ENCODE results near the gene WWC2.

WWC2 gene

DNA sequence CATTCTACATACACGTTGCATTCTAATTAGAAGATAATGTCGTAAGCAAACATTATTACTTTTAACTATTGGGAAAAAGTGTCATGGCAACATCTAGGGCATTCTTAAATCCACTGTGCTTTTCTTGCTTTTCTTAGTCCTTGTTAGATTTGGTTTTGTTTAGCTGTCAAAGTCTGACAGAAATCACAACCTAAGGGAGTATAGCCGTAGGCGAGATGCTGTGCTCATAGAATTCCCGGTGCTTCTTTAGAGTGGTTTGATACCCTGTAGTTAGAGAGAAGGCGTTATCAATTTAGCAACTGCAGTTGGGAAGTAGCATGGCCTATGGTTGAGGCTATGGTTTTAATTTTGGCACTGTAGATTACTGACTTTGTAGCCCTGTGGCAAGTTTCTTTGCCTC lies 45.7 kb downstream of the WWC2 start:
- DNase-seq = no peak
- Histone ChIP-seq H3K23ac (ENCODE audit: low read length) (no peak overlapping the region), H3K79me2 (ENCODE audit: control insufficient read depth, insufficient read depth, low read length) (peaks cover 53% of the 10 kb centered on the region), H2BK15ac (replicated peaks; ENCODE audit: low read depth) (no peak overlapping the region), H2AK5ac (ENCODE audit: low read length) (no peak overlapping the region), H3K36me3 (ENCODE audit: control insufficient read depth, insufficient read depth, low read length) (no peaks in the 10 kb centered on the region), H3K4ac (ENCODE audit: low read depth, low read length) (no peak overlapping the region), H3K9ac (ENCODE audit: low read length) (no peak overlapping the region), H4K8ac (ENCODE audit: low read depth, low read length) (no peak overlapping the region), H3K79me1 (ENCODE audit: low read length) (peaks cover 9% of the 10 kb centered on the region), H2BK120ac (ENCODE audit: low read depth, low read length) (no peak overlapping the region), H3K4me3 (ENCODE audit: low read length) (no peak overlapping the region), H3K27me3 (ENCODE audit: insufficient read depth, low read length, poor library complexity) (no peaks in the 10 kb centered on the region), H2BK5ac (ENCODE audit: low read length) (no peak overlapping the region), H3K4me1 (ENCODE audit: control insufficient read depth, low read depth, low read length) (peaks cover 7% of the 10 kb centered on the region), H3K56ac (ENCODE audit: low read length) (no peak overlapping the region), H3K27ac (ENCODE audit: low read depth, low read length) (no peak overlapping the region), H4K5ac (ENCODE audit: low read length) (no peak overlapping the region), H3K18ac (ENCODE audit: low read length) (no peak overlapping the region), H3K4me2 (ENCODE audit: low read length) (no peak overlapping the region)
- no CpG with 5 or more reads among the region's 6 CpGs for WGBS (ENCODE audit: extremely low coverage, insufficient coverage, low lambda C conversion rate)

DNA sequence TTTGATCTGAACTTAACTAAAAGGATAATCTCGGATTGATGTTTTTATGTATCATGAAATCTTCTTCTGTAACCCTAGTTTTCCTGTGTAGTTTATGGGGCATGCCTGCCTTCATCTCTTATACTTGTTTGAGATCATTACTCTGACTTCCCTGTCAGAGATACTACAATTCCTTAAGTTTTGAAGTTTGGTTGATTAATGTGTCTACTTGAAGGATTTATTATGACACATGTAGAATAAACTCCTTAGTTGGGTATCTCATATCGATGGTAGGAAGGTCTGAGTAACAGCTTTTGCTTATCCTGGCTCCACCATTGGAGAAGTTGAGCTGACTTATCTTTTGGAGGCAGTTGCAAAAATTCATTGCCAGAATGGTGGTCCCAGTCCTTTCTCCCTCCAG lies 46.7 kb downstream of the WWC2 start:
- Histone ChIP-seq H2AK5ac (ENCODE audit: low read length) (no peak overlapping the region), H3K4me1 (ENCODE audit: control insufficient read depth, low read depth, low read length) (peaks cover 3% of the 10 kb centered on the region), H3K23ac (ENCODE audit: low read length) (no peak overlapping the region), H2BK120ac (ENCODE audit: low read depth, low read length) (no peak overlapping the region), H3K79me2 (ENCODE audit: control insufficient read depth, insufficient read depth, low read length) (peaks cover 52% of the 10 kb centered on the region), H3K4me2 (ENCODE audit: low read length) (no peak overlapping the region), H3K9ac (ENCODE audit: low read length) (no peak overlapping the region), H3K18ac (ENCODE audit: low read length) (no peak overlapping the region), H3K4me3 (ENCODE audit: low read length) (no peak overlapping the region), H4K5ac (ENCODE audit: low read length) (no peak overlapping the region), H3K56ac (ENCODE audit: low read length) (no peak overlapping the region), H3K79me1 (ENCODE audit: low read length) (peaks cover 8% of the 10 kb centered on the region), H3K36me3 (ENCODE audit: control insufficient read depth, insufficient read depth, low read length) (no peaks in the 10 kb centered on the region), H2BK15ac (replicated peaks; ENCODE audit: low read depth) (no peak overlapping the region), H3K4ac (ENCODE audit: low read depth, low read length) (no peak overlapping the region), H4K8ac (ENCODE audit: low read depth, low read length) (no peak overlapping the region), H2BK5ac (ENCODE audit: low read length) (no peak overlapping the region), H3K27me3 (ENCODE audit: insufficient read depth, low read length, poor library complexity) (no peaks in the 10 kb centered on the region), H3K27ac (ENCODE audit: low read depth, low read length) (no peak overlapping the region)
- no CpG with 5 or more reads among the region's 2 CpGs for WGBS (ENCODE audit: extremely low coverage, insufficient coverage, low lambda C conversion rate)
- DNase-seq = no peak

DNA sequence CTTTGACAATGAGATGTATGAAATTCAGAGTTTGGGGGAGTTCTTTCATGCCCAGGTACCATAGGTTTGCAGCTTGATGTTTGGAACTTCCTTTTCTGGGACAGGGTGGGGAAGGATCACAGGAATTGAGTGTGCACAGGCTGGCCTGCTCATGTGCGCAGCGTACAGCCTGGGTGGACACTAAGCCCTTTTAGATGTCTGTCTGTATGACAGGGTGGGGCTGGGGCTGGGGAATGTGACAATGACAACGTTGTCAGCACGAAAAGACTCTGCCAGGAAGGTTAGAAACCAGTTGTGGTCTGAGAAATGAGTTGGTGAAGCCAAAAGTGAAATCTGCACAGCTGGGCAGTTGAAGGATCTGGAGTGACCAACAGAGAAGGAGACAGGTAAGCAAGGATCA lies 47.4 kb downstream of the WWC2 start:
- Histone ChIP-seq H3K4ac (ENCODE audit: low read depth, low read length) (no peak overlapping the region), H3K4me1 (ENCODE audit: control insufficient read depth, low read depth, low read length) (peaks cover 2% of the 10 kb centered on the region), H2BK15ac (replicated peaks; ENCODE audit: low read depth) (no peak overlapping the region), H4K8ac (ENCODE audit: low read depth, low read length) (no peak overlapping the region), H3K4me2 (ENCODE audit: low read length) (no peak overlapping the region), H3K9ac (ENCODE audit: low read length) (no peak overlapping the region), H3K23ac (ENCODE audit: low read length) (no peak overlapping the region), H3K36me3 (ENCODE audit: control insufficient read depth, insufficient read depth, low read length) (no peaks in the 10 kb centered on the region), H2BK120ac (ENCODE audit: low read depth, low read length) (no peak overlapping the region), H4K5ac (ENCODE audit: low read length) (no peak overlapping the region), H3K18ac (ENCODE audit: low read length) (no peak overlapping the region), H2BK5ac (ENCODE audit: low read length) (no peak overlapping the region), H3K56ac (ENCODE audit: low read length) (no peak overlapping the region), H2AK5ac (ENCODE audit: low read length) (no peak overlapping the region), H3K79me2 (ENCODE audit: control insufficient read depth, insufficient read depth, low read length) (peaks cover 46% of the 10 kb centered on the region), H3K27me3 (ENCODE audit: insufficient read depth, low read length, poor library complexity) (no peaks in the 10 kb centered on the region), H3K79me1 (ENCODE audit: low read length) (peaks cover 8% of the 10 kb centered on the region), H3K4me3 (ENCODE audit: low read length) (no peak overlapping the region), H3K27ac (ENCODE audit: low read depth, low read length) (no peak overlapping the region)
- whole genome bisulfite sequencing (ENCODE audit: extremely low coverage, insufficient coverage, low lambda C conversion rate) = no CpG with 5 or more reads among the region's 4 CpGs
- DNase-seq = no peak

DNA sequence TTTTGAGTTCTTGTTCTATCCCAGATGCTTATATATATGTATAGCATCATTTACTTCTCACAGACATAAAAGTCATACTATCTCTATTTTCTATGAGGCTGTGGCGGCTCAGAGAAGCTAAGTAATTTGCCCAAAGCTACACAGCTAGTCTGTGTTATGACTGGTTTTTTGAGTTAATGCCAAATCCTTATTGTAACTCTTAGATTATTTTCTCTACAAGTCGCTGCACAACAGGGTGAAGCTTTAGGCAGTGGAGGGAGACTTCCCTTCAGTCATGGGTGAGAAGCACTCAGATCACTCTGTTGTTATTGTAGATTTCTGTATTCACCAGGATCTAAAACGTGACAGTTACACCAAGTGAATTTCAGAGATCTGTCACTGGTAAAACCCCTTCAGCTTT lies 48.1 kb downstream of the WWC2 start:
- H2BK120ac ChIP-seq (ENCODE audit: low read depth, low read length) = no peak overlapping the region
- H3K4me3 ChIP-seq (ENCODE audit: low read length) = no peak overlapping the region
- H4K8ac ChIP-seq (ENCODE audit: low read depth, low read length) = no peak overlapping the region
- no peak overlapping the region for H3K9ac ChIP-seq (ENCODE audit: low read length)
- no CpG with 5 or more reads among the region's 3 CpGs for WGBS (ENCODE audit: extremely low coverage, insufficient coverage, low lambda C conversion rate)
- no peak overlapping the region for H2AK5ac ChIP-seq (ENCODE audit: low read length)
- no peak overlapping the region for H3K27ac ChIP-seq (ENCODE audit: low read depth, low read length)
- no peak overlapping the region for H3K56ac ChIP-seq (ENCODE audit: low read length)
- peaks cover 7% of the 10 kb centered on the region for H3K79me1 ChIP-seq (ENCODE audit: low read length)
- H2BK15ac ChIP-seq (replicated peaks; ENCODE audit: low read depth) = no peak overlapping the region
- H3K27me3 ChIP-seq (ENCODE audit: insufficient read depth, low read length, poor library complexity) = no peaks in the 10 kb centered on the region
- no peak overlapping the region for H4K5ac ChIP-seq (ENCODE audit: low read length)
- H3K36me3 ChIP-seq (ENCODE audit: control insufficient read depth, insufficient read depth, low read length) = no peaks in the 10 kb centered on the region
- H3K4me1 ChIP-seq (ENCODE audit: control insufficient read depth, low read depth, low read length) = no peaks in the 10 kb centered on the region
- H3K79me2 ChIP-seq (ENCODE audit: control insufficient read depth, insufficient read depth, low read length) = peaks cover 46% of the 10 kb centered on the region
- H2BK5ac ChIP-seq (ENCODE audit: low read length) = no peak overlapping the region
- H3K23ac ChIP-seq (ENCODE audit: low read length) = no peak overlapping the region
- no peak overlapping the region for H3K4me2 ChIP-seq (ENCODE audit: low read length)
- H3K4ac ChIP-seq (ENCODE audit: low read depth, low read length) = no peak overlapping the region
- DNase-seq = no peak
- H3K18ac ChIP-seq (ENCODE audit: low read length) = no peak overlapping the region

DNA sequence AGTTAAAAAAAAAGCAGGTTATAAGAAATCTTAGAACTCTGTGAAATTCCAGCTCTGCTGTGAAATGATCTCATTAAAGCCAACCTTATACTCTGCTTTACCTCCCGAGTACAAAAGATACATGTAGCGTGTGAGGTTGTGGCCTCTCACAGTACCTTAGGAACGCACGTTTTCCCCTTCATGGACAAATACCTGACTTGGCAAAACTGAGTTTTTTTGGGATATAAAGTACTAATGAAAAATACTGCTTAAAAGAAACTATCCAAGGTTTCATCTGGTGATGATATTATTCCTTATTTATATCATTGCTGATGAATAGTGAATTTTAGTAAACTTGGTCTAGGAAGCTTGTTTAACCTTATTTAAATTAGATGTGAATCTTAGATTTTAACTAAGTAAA lies 48.9 kb downstream of the WWC2 start:
- no peaks in the 10 kb centered on the region for H3K27me3 ChIP-seq (ENCODE audit: insufficient read depth, low read length, poor library complexity)
- H2BK15ac ChIP-seq (replicated peaks; ENCODE audit: low read depth) = no peak overlapping the region
- H2BK5ac ChIP-seq (ENCODE audit: low read length) = no peak overlapping the region
- no peak overlapping the region for H3K4me2 ChIP-seq (ENCODE audit: low read length)
- WGBS (ENCODE audit: extremely low coverage, insufficient coverage, low lambda C conversion rate) = no CpG with 5 or more reads among the region's 4 CpGs
- H3K9ac ChIP-seq (ENCODE audit: low read length) = no peak overlapping the region
- H3K18ac ChIP-seq (ENCODE audit: low read length) = no peak overlapping the region
- H2BK120ac ChIP-seq (ENCODE audit: low read depth, low read length) = no peak overlapping the region
- H2AK5ac ChIP-seq (ENCODE audit: low read length) = no peak overlapping the region
- H4K5ac ChIP-seq (ENCODE audit: low read length) = no peak overlapping the region
- no peak overlapping the region for H3K4me3 ChIP-seq (ENCODE audit: low read length)
- no peak for DNase-seq
- no peak overlapping the region for H3K4ac ChIP-seq (ENCODE audit: low read depth, low read length)
- H3K23ac ChIP-seq (ENCODE audit: low read length) = no peak overlapping the region
- no peak overlapping the region for H3K27ac ChIP-seq (ENCODE audit: low read depth, low read length)
- H4K8ac ChIP-seq (ENCODE audit: low read depth, low read length) = no peak overlapping the region
- H3K4me1 ChIP-seq (ENCODE audit: control insufficient read depth, low read depth, low read length) = no peaks in the 10 kb centered on the region
- H3K56ac ChIP-seq (ENCODE audit: low read length) = no peak overlapping the region
- H3K36me3 ChIP-seq (ENCODE audit: control insufficient read depth, insufficient read depth, low read length) = no peaks in the 10 kb centered on the region
- peaks cover 7% of the 10 kb centered on the region for H3K79me1 ChIP-seq (ENCODE audit: low read length)
- H3K79me2 ChIP-seq (ENCODE audit: control insufficient read depth, insufficient read depth, low read length) = peaks cover 47% of the 10 kb centered on the region

All from mesendoderm (in vitro differentiated cells).